GM21360 (cell line): Measurements from ENCODE around the gene CXCR6.
"Not testable (repeated sequence)": the region's sequence is repeated elsewhere in the genome, so short reads cannot be mapped to it uniquely, and the experiment has no call there.

Source experiments
- ATAC-seq: cut with Tn5 transposase; IDR thresholded peaks from one replicate; pipeline ENCODE4 v1.9.1; 2021; ENCODE audit warnings: mild to moderate bottlenecking, moderate library complexity; ENCODE audit not compliant: unreplicated experiment

CXCR6 gene

GRCh38 chr3:45986303-45986982, 43.2 kb downstream of the CXCR6 start:
- ATAC-seq = no peak

GRCh38 chr3:45987368-45988291, 44.4 kb downstream of the CXCR6 start:
- ATAC-seq = no peak

- no peak for ATAC-seq
These were observed 45.1 kb downstream of the CXCR6 start for GRCh38 chr3:45988362-45988761.

- no peak for ATAC-seq
These were observed 45.5 kb downstream of the CXCR6 start for GRCh38 chr3:45988804-45989203.

GRCh38 chr3:45990181-45990580, 46.9 kb downstream of the CXCR6 start:
- no peak for ATAC-seq

- no peak for ATAC-seq
These were observed 48.1 kb downstream of the CXCR6 start for GRCh38 chr3:45991341-45991740.

- ATAC-seq = no peak
These were observed 49.0 kb downstream of the CXCR6 start for GRCh38 chr3:45992133-45992729.

GRCh38 chr3:45992821-45993221, 49.6 kb downstream of the CXCR6 start:
- ATAC-seq = no peak

GRCh38 chr3:45993421-45994027, 50.3 kb downstream of the CXCR6 start:
- no peak for ATAC-seq

- ATAC-seq = no peak
These were observed 51.4 kb downstream of the CXCR6 start for GRCh38 chr3:45994419-45995235.

GRCh38 chr3:45995236-45996192, 52.2 kb downstream of the CXCR6 start, which contains the start of gene FYCO1:
Gene FYCO1, minus strand, starts transcription at chr3:45995824. Its CDS starts 10,914 bp downstream, at chr3:45984910.
- peak; percentile 82 for ATAC-seq

GRCh38 chr3:45997499-45997898, 54.2 kb downstream of the CXCR6 start:
- not testable (repeated sequence) for ATAC-seq

GRCh38 chr3:45997942-45998341, 54.7 kb downstream of the CXCR6 start:
- no peak for ATAC-seq
